ENCODE measurements around the gene GAREM1.

DNA sequence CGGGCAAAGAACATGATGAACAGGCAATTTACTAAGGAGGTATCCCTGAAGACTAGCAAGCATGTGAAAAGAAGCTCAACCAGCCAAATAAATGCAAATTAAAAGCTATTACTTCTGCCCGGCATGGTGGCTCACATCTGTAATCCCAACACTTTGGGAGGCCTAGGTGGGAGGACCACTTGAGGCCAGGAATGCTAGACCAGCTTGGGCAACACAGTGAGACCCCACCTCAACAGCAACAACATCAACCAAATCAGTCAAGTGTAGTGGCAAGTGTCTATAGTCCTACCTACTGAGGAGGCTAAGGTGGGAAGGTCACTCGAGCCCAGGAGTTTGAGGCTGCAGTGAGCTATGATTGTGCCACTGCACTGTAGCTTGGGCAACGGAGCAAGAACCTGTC lies 141.7 kb downstream of the GAREM1 start:
- TF ChIP-seq POLR2A (IDR thresholded peaks at IDR 0.05) = no peak
- TF ChIP-seq, protein P1, sequence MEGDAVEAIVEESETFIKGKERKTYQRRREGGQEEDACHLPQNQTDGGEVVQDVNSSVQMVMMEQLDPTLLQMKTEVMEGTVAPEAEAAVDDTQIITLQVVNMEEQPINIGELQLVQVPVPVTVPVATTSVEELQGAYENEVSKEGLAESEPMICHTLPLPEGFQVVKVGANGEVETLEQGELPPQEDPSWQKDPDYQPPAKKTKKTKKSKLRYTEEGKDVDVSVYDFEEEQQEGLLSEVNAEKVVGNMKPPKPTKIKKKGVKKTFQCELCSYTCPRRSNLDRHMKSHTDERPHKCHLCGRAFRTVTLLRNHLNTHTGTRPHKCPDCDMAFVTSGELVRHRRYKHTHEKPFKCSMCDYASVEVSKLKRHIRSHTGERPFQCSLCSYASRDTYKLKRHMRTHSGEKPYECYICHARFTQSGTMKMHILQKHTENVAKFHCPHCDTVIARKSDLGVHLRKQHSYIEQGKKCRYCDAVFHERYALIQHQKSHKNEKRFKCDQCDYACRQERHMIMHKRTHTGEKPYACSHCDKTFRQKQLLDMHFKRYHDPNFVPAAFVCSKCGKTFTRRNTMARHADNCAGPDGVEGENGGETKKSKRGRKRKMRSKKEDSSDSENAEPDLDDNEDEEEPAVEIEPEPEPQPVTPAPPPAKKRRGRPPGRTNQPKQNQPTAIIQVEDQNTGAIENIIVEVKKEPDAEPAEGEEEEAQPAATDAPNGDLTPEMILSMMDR (IDR thresholded peaks at IDR 0.05) = no peak
- no peak for TF ChIP-seq POLR2AphosphoS5 (IDR thresholded peaks at IDR 0.05)
